ENCODE results near the gene ACOT7. TPM values are rescaled to one million over a fixed set of nuclear protein-coding genes. Genes with fewer than 3 reads are reported as not detected.

ACOT7 gene
- total and polyA plus RNA-seq, 2 of the 13 experiments (the other 11 are each of a cell fraction or from before 2014, with no cell fraction given) = 33.0 to 55.8 TPM

DNA sequence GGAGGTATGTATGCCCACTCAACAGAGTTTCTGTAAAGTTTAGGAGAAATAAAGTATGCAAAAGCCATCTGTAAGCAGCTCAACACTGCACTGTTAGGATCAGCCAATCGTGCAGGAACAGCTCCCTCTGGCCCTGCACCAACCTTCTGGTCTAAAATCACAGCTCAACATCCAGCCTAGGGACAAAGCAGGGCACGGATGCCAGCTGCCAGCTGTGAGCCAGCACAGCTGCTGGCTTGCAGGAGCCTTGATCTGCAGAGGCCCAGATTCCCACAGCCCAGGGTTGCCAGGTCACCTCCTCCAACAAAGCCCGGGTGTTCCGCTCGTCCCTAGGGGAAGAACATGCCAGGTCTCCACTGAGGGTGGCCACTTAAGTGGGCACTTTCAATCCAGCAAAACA, 8.6 kb downstream of the ACOT7 start (continued):
- TF ChIP-seq NFKBIZ (CRISPR knock-in tag; IDR thresholded peaks at IDR 0.05) = no peak
- TF ChIP-seq, protein P1, sequence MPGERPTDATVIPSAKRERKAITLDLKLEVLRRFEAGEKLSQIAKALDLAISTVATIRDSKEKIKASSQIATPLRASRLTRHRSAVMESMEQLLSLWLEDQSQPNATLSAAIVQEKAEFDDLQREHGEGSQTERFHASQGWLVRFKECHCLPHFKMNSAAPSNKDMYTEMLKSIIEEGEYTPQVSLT (CRISPR knock-in tag; IDR thresholded peaks at IDR 0.05; ENCODE audit: borderline replicate concordance, low read depth) = no peak
- TF ChIP-seq, protein P2, sequence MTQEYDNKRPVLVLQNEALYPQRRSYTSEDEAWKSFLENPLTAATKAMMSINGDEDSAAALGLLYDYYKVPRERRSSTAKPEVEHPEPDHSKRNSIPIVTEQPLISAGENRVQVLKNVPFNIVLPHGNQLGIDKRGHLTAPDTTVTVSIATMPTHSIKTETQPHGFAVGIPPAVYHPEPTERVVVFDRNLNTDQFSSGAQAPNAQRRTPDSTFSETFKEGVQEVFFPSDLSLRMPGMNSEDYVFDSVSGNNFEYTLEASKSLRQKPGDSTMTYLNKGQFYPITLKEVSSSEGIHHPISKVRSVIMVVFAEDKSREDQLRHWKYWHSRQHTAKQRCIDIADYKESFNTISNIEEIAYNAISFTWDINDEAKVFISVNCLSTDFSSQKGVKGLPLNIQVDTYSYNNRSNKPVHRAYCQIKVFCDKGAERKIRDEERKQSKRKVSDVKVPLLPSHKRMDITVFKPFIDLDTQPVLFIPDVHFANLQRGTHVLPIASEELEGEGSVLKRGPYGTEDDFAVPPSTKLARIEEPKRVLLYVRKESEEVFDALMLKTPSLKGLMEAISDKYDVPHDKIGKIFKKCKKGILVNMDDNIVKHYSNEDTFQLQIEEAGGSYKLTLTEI (CRISPR knock-in tag; conservative IDR thresholded peaks at IDR 0.05) = no peak

DNA sequence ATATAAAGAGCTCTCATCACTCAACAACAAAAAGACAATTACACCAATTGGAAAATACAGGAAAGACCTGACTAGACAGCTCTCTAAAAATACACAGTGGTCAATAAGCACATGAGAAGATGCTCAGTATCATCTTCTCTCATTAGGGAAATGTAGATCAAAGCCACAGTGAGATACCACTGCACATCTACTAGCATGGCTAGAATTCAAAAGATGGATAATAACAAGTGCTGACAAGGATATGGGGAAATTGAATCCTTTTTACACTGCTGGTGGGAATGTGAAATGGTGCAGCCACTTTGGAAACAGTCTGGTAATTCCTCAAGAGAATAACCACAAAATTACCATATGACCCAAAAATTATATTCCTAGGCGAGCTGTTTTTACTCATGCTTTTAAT, 9.4 kb downstream of the ACOT7 start:
- no peak for FAIRE-seq
- 83% methylated on average over 1 of the region's 1 CpG for WGBS (ENCODE audit: low lambda C conversion rate)
- Histone ChIP-seq H3K79me2 (ENCODE audit: insufficient read depth, low read length) (peaks cover 26% of the 10 kb centered on the region), H3K4me3 (replicated peaks in 1 of 3; ENCODE audit: insufficient read depth in 1 of 3, low read depth in 2 of 3, low read length in 3 of 3) (no peak overlapping the region), H2AFZ (ENCODE audit: low read length) (no peak overlapping the region), H4K20me1 (ENCODE audit: insufficient read depth, low read length) (no peaks in the 10 kb centered on the region), H3K9me3 (ENCODE audit: low read length) (no peaks in the 10 kb centered on the region), H3K27ac (ENCODE audit: extremely low read length, insufficient read depth, low read length) (no peak overlapping the region), H3K4me2 (ENCODE audit: low read depth, low read length) (no peak overlapping the region), H3K4me1 (ENCODE audit: insufficient read depth, low read length) (no peaks in the 10 kb centered on the region), H3K36me3 (replicated peaks in 1 of 2; ENCODE audit: control insufficient read depth in 1 of 2, insufficient read depth in 2 of 2, low read length in 2 of 2) (no peaks in the 10 kb centered on the region; a peak in 1 of 5 replicates), H3K27me3 (ENCODE audit: control insufficient read depth in 1 of 2, insufficient read depth in 2 of 2, low read length in 2 of 2) (no peaks in the 10 kb centered on the region), H3K9ac (ENCODE audit: insufficient read depth, low read depth, low read length) (no peak overlapping the region)
- BruUV-seq (replicated peaks) = no TSS peak
- CTCF ChIA-PET (ENCODE audit: low intra/inter-chr PET ratio, low total read pairs) = no interaction called here
- peak; percentile 77 for TF ChIP-seq ZNF7 (CRISPR knock-in tag; IDR thresholded peaks at IDR 0.05)
- TF ChIP-seq EZH2 (conservative IDR thresholded peaks at IDR 0.05; ENCODE audit: low read depth, low read length) = no peak
- no peak for TF ChIP-seq ZNF75D (CRISPR knock-in tag; IDR thresholded peaks at IDR 0.05; ENCODE audit: borderline replicate concordance)
- TF ChIP-seq ZNF260 (CRISPR knock-in tag; IDR thresholded peaks at IDR 0.05; ENCODE audit: borderline replicate concordance, low read depth) = no peak
- no peak for TF ChIP-seq YEATS2 (CRISPR knock-in tag; IDR thresholded peaks at IDR 0.05; ENCODE audit: borderline replicate concordance)
- TF ChIP-seq, protein P3, sequence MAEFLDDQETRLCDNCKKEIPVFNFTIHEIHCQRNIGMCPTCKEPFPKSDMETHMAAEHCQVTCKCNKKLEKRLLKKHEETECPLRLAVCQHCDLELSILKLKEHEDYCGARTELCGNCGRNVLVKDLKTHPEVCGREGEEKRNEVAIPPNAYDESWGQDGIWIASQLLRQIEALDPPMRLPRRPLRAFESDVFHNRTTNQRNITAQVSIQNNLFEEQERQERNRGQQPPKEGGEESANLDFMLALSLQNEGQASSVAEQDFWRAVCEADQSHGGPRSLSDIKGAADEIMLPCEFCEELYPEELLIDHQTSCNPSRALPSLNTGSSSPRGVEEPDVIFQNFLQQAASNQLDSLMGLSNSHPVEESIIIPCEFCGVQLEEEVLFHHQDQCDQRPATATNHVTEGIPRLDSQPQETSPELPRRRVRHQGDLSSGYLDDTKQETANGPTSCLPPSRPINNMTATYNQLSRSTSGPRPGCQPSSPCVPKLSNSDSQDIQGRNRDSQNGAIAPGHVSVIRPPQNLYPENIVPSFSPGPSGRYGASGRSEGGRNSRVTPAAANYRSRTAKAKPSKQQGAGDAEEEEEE (CRISPR knock-in tag; IDR thresholded peaks at IDR 0.05; ENCODE audit: borderline replicate concordance) = no peak
- ATAC-seq = no peak
- DNase-seq (ENCODE audit: low spot score) = no peak
- in situ Hi-C loops (cut with HindIII; ENCODE audit: extremely low pct_ligation_motif_present, low pct_unique_long_range_greater_than_20kb) = no loop called here
- intact Hi-C loops (cut with micrococcal nuclease; ENCODE audit: unreplicated experiment) = no loop called here
- POLR2A ChIA-PET = no interaction called here

Data from HepG2 (cell line).